Measurements from ENCODE around the gene MACROD2. TPM values are rescaled to one million over a fixed set of nuclear protein-coding genes. Genes with fewer than 3 reads are reported as not detected.

MACROD2 gene
- total RNA-seq, 4 donors from 2014 or later = 12.6 to 60.3 (median 18.9) TPM

GRCh38 chr20:14881518-14881917 lies 886.2 kb downstream of the MACROD2 start:
- no peak overlapping the region for H3K27ac ChIP-seq
- H3K27me3 ChIP-seq = no peaks in the 10 kb centered on the region
- H3K36me3 ChIP-seq = no peaks in the 10 kb centered on the region
- no peaks in the 10 kb centered on the region for H3K9me3 ChIP-seq
- H3K4me3 ChIP-seq = no peak overlapping the region
- no peak for DNase-seq (ENCODE audit: low spot score in 2 of 2)
- H3K4me1 ChIP-seq = peaks cover 3% of the 10 kb centered on the region
- 96% methylated on average over 2 of the region's 2 CpGs for whole genome bisulfite sequencing
- TF ChIP-seq POLR2A (IDR thresholded peaks at IDR 0.05) (no peak), CTCF (IDR thresholded peaks at IDR 0.05) (no peak), EP300 (IDR thresholded peaks at IDR 0.05) (no peak), POLR2AphosphoS5 (IDR thresholded peaks at IDR 0.05) (no peak)

GRCh38 chr20:14882157-14882556 lies 886.8 kb downstream of the MACROD2 start:
- TF ChIP-seq POLR2AphosphoS5 (IDR thresholded peaks at IDR 0.05) (no peak), CTCF (IDR thresholded peaks at IDR 0.05) (no peak), EP300 (IDR thresholded peaks at IDR 0.05) (no peak), POLR2A (IDR thresholded peaks at IDR 0.05) (no peak)
- Histone ChIP-seq H3K27ac (no peak overlapping the region), H3K4me3 (no peak overlapping the region), H3K9me3 (no peaks in the 10 kb centered on the region), H3K36me3 (no peaks in the 10 kb centered on the region), H3K4me1 (peaks cover 3% of the 10 kb centered on the region), H3K27me3 (no peaks in the 10 kb centered on the region)
- 80% methylated on average over 2 of the region's 2 CpGs for WGBS
- no peak for DNase-seq (ENCODE audit: low spot score in 2 of 2)

GRCh38 chr20:14882846-14883245 lies 887.5 kb downstream of the MACROD2 start:
- Histone ChIP-seq H3K4me3 (no peak overlapping the region), H3K4me1 (peaks cover 3% of the 10 kb centered on the region), H3K27me3 (no peaks in the 10 kb centered on the region), H3K27ac (no peak overlapping the region), H3K9me3 (no peaks in the 10 kb centered on the region), H3K36me3 (no peaks in the 10 kb centered on the region)
- DNase-seq (ENCODE audit: low spot score in 2 of 2) = no peak
- TF ChIP-seq CTCF (IDR thresholded peaks at IDR 0.05) = no peak
- no peak for TF ChIP-seq EP300 (IDR thresholded peaks at IDR 0.05)
- no peak for TF ChIP-seq POLR2AphosphoS5 (IDR thresholded peaks at IDR 0.05)
- no peak for TF ChIP-seq POLR2A (IDR thresholded peaks at IDR 0.05)

- 67% methylated on average over 1 of the region's 1 CpG for WGBS
- no peaks in the 10 kb centered on the region for H3K9me3 ChIP-seq
- peaks cover 3% of the 10 kb centered on the region for H3K4me1 ChIP-seq
- no peaks in the 10 kb centered on the region for H3K36me3 ChIP-seq
- no peak for TF ChIP-seq POLR2AphosphoS5 (IDR thresholded peaks at IDR 0.05)
- TF ChIP-seq POLR2A (IDR thresholded peaks at IDR 0.05) = no peak
- no peak for TF ChIP-seq CTCF (IDR thresholded peaks at IDR 0.05)
- TF ChIP-seq EP300 (IDR thresholded peaks at IDR 0.05) = no peak
- DNase-seq (ENCODE audit: low spot score in 2 of 2) = no peak
- H3K27ac ChIP-seq = no peak overlapping the region
- H3K4me3 ChIP-seq = no peak overlapping the region
- no peaks in the 10 kb centered on the region for H3K27me3 ChIP-seq
Measured at GRCh38 chr20:14883324-14883723, 888.0 kb downstream of the MACROD2 start.

- DNase-seq (ENCODE audit: low spot score in 2 of 2) = no peak
- Histone ChIP-seq H3K9me3 (no peaks in the 10 kb centered on the region), H3K27ac (no peak overlapping the region), H3K4me1 (peaks cover 3% of the 10 kb centered on the region), H3K36me3 (no peaks in the 10 kb centered on the region), H3K4me3 (no peak overlapping the region), H3K27me3 (no peaks in the 10 kb centered on the region)
- TF ChIP-seq POLR2A (IDR thresholded peaks at IDR 0.05) (no peak), CTCF (IDR thresholded peaks at IDR 0.05) (no peak), EP300 (IDR thresholded peaks at IDR 0.05) (no peak), POLR2AphosphoS5 (IDR thresholded peaks at IDR 0.05) (no peak)
- 90% methylated on average over 1 of the region's 1 CpG for WGBS
Measured at GRCh38 chr20:14885661-14886060, 890.3 kb downstream of the MACROD2 start.

Data from suprapubic skin (tissue), 4 donors.